GM12892 (cell line): ENCODE measurements around the gene STRA8.

ENCODE experiments used
- POLR2A ChIP-seq: IDR thresholded peaks from 2 replicates; pipeline ENCODE4 v1.6.1; 2011; ENCODE audit warnings: low read depth, low read length, control low read depth
- POLR2AphosphoS5 ChIP-seq: IDR thresholded peaks from 2 replicates; pipeline ENCODE4 v1.6.1; 2011; ENCODE audit warnings: low read depth, low read length, control low read depth
- TAF1 ChIP-seq: IDR thresholded peaks from 2 replicates; pipeline ENCODE4 v1.6.1; 2011; ENCODE audit warnings: low read depth, mild to moderate bottlenecking, control low read depth, low read length, borderline replicate concordance

- TF ChIP-seq POLR2AphosphoS5 (no peak), TAF1 (no peak), POLR2A (no peak)
Measured at GRCh38 chr7:135217645-135218509, 15.8 kb upstream of the STRA8 start.
